Thyroid gland (tissue), 4 donors: Measurements from ENCODE around the gene HADHA. TPM values are rescaled to one million over a fixed set of nuclear protein-coding genes. Genes with fewer than 3 reads are reported as not detected.

Experiments
- DNase-seq, 2 donors: peaks; one replicate each; pipeline ENCODE4 v3.0.0-alpha.2; 2019
- H3K27ac ChIP-seq, 3 donors: fragments of 200-600 bp; sonication (generic); 1 replicate in 2 of 3; 2 replicates in 1 of 3; pipeline ENCODE4 v1.5.1; 2016 to 2019; ENCODE audit warnings: mild to moderate bottlenecking in 1 of 3, moderate library complexity in 1 of 3
- H3K27me3 ChIP-seq: fragments of 200-600 bp; sonication (generic); one replicate; pipeline ENCODE4 v1.5.1; 2019
- H3K36me3 ChIP-seq, 2 donors: fragments of 200-600 bp; sonication (generic); one replicate each; pipeline ENCODE4 v1.5.1; 2016 to 2019
- H3K4me1 ChIP-seq, 2 donors: fragments of 200-600 bp; sonication (generic); one replicate each; pipeline ENCODE4 v1.5.1; 2017 to 2019
- H3K4me3 ChIP-seq, 3 donors: fragments of 200-600 bp; sonication (generic); replicated peaks in 1 of 3; 1 replicate in 2 of 3; 2 replicates in 1 of 3; pipeline ENCODE4 v1.5.1; 2016; ENCODE audit warnings: mild to moderate bottlenecking in 1 of 3
- H3K9me3 ChIP-seq: fragments of 200-600 bp; sonication (generic); one replicate; pipeline ENCODE4 v1.5.1; 2017
- CTCF ChIP-seq, 6 experiments: fragments of 200-600 bp in 3 of 6; fragments of 450-650 bp in 3 of 6; sonication (generic) in 3 of 6; IDR thresholded peaks; one replicate each; pipeline ENCODE4 v1.5.1; 2016 to 2019; ENCODE audit warnings: antibody characterized with exemption in 6 of 6, mild to moderate bottlenecking in 2 of 6, inconsistent platforms in 1 of 6, moderate library complexity in 1 of 6
- POLR2A ChIP-seq, 2 donors: fragments of 450-650 bp; IDR thresholded peaks; one replicate each; pipeline ENCODE4 v1.6.1; 2017; ENCODE audit warnings: antibody characterized with exemption in 2 of 2, mild to moderate bottlenecking in 2 of 2, moderate library complexity in 1 of 2
- WGBS, 2 donors: methylation state at CpG; one replicate each; pipeline ENCODE4 v1.1.5; 2017; 5-methylcytosine and 5-hydroxymethylcytosine counted together
- intact Hi-C: fragments of 100-400 bp; cut with DNase I; formaldehyde crosslinking; loops from one replicate; pipeline ENCODE4 v1.15.1; 2023
- total RNA-seq, 4 donors: library from RNA; depleted of rRNA; stranded (reverse); fragments of >200 nt; gene quantifications; one replicate each; pipeline ENCODE4 v1.2.3, GENCODE V29; 2016

HADHA gene
- total RNA-seq, 4 donors from 2014 or later: 113 to 149 (median 140) TPM

- intact Hi-C loops: loop anchor here (10.0 kb wide), 1 partner anchor 152 kb away; no protein-coding TSS in a partner anchor
Observed at GRCh38 chr2:26172871-26173775, 71.3 kb downstream of the HADHA start, which contains the start of gene GAREM2. GAREM2 (plus strand) TSS chr2:26173088; CDS start chr2:26173221, 133 bp downstream.

GRCh38 chr2:26172189-26172870, 72.1 kb downstream of the HADHA start:
- Histone ChIP-seq H3K4me3 (peak overlapping the region in 1 of 3 donors; percentile 38), H3K27ac (no peak overlapping the region), H3K9me3 (no peaks in the 10 kb centered on the region), H3K36me3 (no peaks in the 10 kb centered on the region), H3K27me3 (peaks cover 10% of the 10 kb centered on the region), H3K4me1 (peaks cover 11 to 16% of the 10 kb centered on the region in 2 donors)
- DNase-seq: no peak
- intact Hi-C loops: loop anchor here (10.0 kb wide), 1 partner anchor 152 kb away; no protein-coding TSS in a partner anchor
- 23 to 62% methylated on average over 14 to 40 of the region's 56 CpGs for WGBS, 2 donors
- no peak for TF ChIP-seq CTCF (IDR thresholded peaks at IDR 0.05)
- TF ChIP-seq POLR2A (IDR thresholded peaks at IDR 0.05): no peak

More at GRCh38 chr2:26172871-26173775, 71.3 kb downstream of the HADHA start, which contains the start of gene GAREM2:
- Histone ChIP-seq H3K36me3 (no peaks in the 10 kb centered on the region), H3K9me3 (no peaks in the 10 kb centered on the region), H3K4me3 (peak within 1 kb of the TSS in 1 of 3 donors; percentile 38), H3K27ac (no peak within 1 kb of the TSS), H3K4me1 (peaks cover 11 to 16% of the 10 kb centered on the region in 2 donors), H3K27me3 (peaks cover 10% of the 10 kb centered on the region)
- WGBS, 2 donors: 1 to 2% methylated on average over 20 to 25 of the region's 102 CpGs
- no peak for DNase-seq
- TF ChIP-seq CTCF (IDR thresholded peaks at IDR 0.05) (no peak), POLR2A (IDR thresholded peaks at IDR 0.05) (no peak)

- Histone ChIP-seq H3K4me3 (no peak overlapping the region), H3K4me1 (peaks cover 11 to 16% of the 10 kb centered on the region in 2 donors), H3K27me3 (peaks cover 10% of the 10 kb centered on the region), H3K36me3 (no peaks in the 10 kb centered on the region), H3K9me3 (no peaks in the 10 kb centered on the region), H3K27ac (no peak overlapping the region)
- no peak for DNase-seq
- intact Hi-C loops: loop anchor here (10.0 kb wide), 1 partner anchor 154 kb away; no protein-coding TSS in a partner anchor
- no peak for TF ChIP-seq CTCF (IDR thresholded peaks at IDR 0.05)
- TF ChIP-seq POLR2A (IDR thresholded peaks at IDR 0.05): no peak
- 81 to 86% methylated on average over 8 to 9 of the region's 9 CpGs for WGBS, 2 donors
Observed at GRCh38 chr2:26170795-26171194, 73.6 kb downstream of the HADHA start.

- no peak for TF ChIP-seq CTCF (IDR thresholded peaks at IDR 0.05)
- TF ChIP-seq POLR2A (IDR thresholded peaks at IDR 0.05): no peak
- Histone ChIP-seq H3K27me3 (peaks cover 10% of the 10 kb centered on the region), H3K27ac (no peak overlapping the region), H3K9me3 (no peaks in the 10 kb centered on the region), H3K36me3 (no peaks in the 10 kb centered on the region), H3K4me1 (peaks cover 11 to 16% of the 10 kb centered on the region in 2 donors), H3K4me3 (no peak overlapping the region)
- WGBS, 2 donors: 81 to 88% methylated on average over 14 of the region's 14 CpGs
- intact Hi-C loops: loop anchor here (10.0 kb wide), 1 partner anchor 155 kb away; no protein-coding TSS in a partner anchor
- no peak for DNase-seq
Observed at GRCh38 chr2:26169681-26170414, 74.6 kb downstream of the HADHA start.
